Thymus (tissue), 11 donors: ENCODE data around the gene CEND1. TPM values are rescaled to one million over a fixed set of nuclear protein-coding genes. Genes with fewer than 3 reads are reported as not detected.

Experiments used
- DNase-seq, 9 donors: peaks; one replicate each; pipeline ENCODE4 v3.0.0-alpha.2; 2013; ENCODE audit warnings: low spot score in 9 of 9, low read depth in 6 of 9, missing footprints in 1 of 9
- H3K27ac ChIP-seq, 2 donors: one replicate each; pipeline ENCODE4 v1.5.1; 2013; ENCODE audit warnings: control low read depth in 1 of 2, low read depth in 1 of 2, low read length in 1 of 2, mild to moderate bottlenecking in 1 of 2, moderate library complexity in 1 of 2
- H3K27me3 ChIP-seq, 2 donors: one replicate each; pipeline ENCODE4 v1.5.1; 2013; ENCODE audit warnings: low read length in 1 of 2; ENCODE audit not compliant: control insufficient read depth in 2 of 2, insufficient read depth in 1 of 2
- H3K36me3 ChIP-seq, 2 donors: one replicate each; pipeline ENCODE4 v1.5.1; 2013; ENCODE audit warnings: low read length in 1 of 2, mild to moderate bottlenecking in 1 of 2, moderate library complexity in 1 of 2; ENCODE audit not compliant: control insufficient read depth in 2 of 2, insufficient read depth in 2 of 2
- H3K4me1 ChIP-seq, 2 donors: one replicate each; pipeline ENCODE4 v1.5.1; 2013; ENCODE audit warnings: low read length in 2 of 2; ENCODE audit not compliant: control insufficient read depth in 2 of 2, insufficient read depth in 2 of 2
- H3K4me3 ChIP-seq, 2 donors: one replicate each; pipeline ENCODE4 v1.5.1; 2013; ENCODE audit warnings: low read length in 2 of 2, control low read depth in 1 of 2, mild to moderate bottlenecking in 1 of 2
- H3K9me3 ChIP-seq, 2 donors: one replicate each; pipeline ENCODE4 v1.5.1; 2013; ENCODE audit warnings: low read length in 1 of 2, mild to moderate bottlenecking in 1 of 2; ENCODE audit not compliant: control insufficient read depth in 2 of 2, insufficient read depth in 1 of 2
- WGBS: extraction: QIAGEN DNeasy Blood & Tissue Kit; methylation state at CpG from one replicate; pipeline ENCODE4 v1.1.7; 2013; 5-methylcytosine and 5-hydroxymethylcytosine counted together
- polyA plus RNA-seq: library from polyadenylated mRNA; stranded (reverse); fragments of 200-250 nt; gene quantifications from one replicate; pipeline ENCODE4 v1.2.3, GENCODE V29; 2013
- total RNA-seq: library from RNA; stranded (reverse); fragments of 120-200 nt; gene quantifications from one replicate; pipeline ENCODE4 v1.2.4, GENCODE V29; 2013
- donor health status: healthy.

CEND1 gene
- total and polyA plus RNA-seq, 2 donors, result 0.19 to 0.25 TPM

DNA sequence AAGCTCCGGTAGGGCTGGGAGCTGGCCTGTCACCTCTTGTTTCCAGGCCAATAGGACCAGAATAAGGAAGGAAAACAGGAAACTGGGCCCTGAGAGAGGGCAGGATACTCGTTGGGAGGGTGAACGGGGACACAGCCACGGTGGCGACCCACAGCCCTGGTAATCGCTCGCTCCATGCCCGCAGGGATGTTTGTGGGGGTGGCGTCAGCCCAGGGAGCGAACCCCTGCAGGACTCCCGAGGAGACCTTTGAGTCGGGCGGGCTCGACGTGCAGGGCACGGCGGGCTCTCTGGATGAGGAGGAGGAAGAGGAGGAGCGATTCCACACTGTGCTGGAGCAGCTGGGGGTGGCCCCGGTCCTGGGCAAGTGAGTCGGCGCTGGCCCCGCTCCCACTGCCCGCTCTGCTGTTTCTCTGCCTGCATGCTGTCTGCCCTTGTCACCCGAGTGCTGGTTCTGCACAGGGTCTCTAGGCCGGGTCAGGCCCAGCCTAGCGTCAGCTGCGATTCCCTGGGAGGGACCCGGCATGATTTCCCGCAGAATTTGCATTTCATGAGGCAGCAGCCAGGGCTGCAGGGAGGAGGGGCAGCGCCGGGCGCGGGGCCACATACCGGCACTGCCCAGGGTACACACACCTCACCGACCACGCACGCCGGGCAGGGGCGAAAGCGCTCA lies 39.4 kb upstream of the CEND1 start:
- Histone ChIP-seq H3K27me3 (peaks cover 79 to 91% of the 10 kb centered on the region in 2 donors), H3K9me3 (peaks cover 6 to 35% of the 10 kb centered on the region in 2 donors), H3K4me1 (peaks cover 16 to 82% of the 10 kb centered on the region in 2 donors), H3K27ac (no peak overlapping the region), H3K36me3 (peaks cover 6 to 11% of the 10 kb centered on the region in 2 donors), H3K4me3 (peak overlapping the region in 1 of 2 donors; percentile 26)
- no peak for DNase-seq
- 8% methylated on average over 40 of the region's 40 CpGs for WGBS

DNA sequence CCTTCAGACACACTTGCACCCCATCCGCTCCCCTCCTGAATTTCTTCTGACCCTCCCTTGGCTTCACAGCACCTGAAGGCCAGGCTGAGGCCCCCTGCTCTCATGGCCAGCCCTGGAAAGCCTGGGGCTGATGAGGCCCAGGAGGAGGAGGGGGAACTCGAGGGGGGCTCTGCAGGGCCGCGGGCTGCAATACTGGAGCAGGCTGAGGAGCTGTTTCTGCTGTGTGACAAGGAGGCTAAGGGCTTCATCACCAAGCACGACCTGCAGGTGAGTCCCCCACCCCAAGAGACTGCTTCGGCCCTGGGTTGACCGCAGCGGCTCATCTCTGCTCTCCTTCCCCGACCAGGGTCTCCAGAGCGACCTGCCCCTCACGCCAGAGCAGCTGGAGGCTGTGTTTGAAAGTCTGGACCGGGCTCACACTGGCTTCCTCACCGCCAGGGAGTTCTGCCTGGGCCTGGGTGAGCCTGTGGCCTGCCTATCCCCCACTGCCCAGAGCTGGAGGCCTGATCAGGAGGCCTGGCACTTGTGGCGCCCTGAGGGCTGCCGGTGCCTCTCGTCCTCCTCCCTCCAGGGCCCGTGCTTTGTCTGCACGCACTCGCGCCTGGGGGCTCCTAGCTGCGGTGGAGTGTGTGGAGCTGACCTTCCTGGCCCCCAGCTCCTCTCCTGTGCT lies 38.8 kb upstream of the CEND1 start:
- Histone ChIP-seq H3K27me3 (peaks cover 75 to 84% of the 10 kb centered on the region in 2 donors), H3K4me1 (peaks cover 16 to 81% of the 10 kb centered on the region in 2 donors), H3K9me3 (peaks cover 6 to 35% of the 10 kb centered on the region in 2 donors), H3K27ac (no peak overlapping the region), H3K4me3 (no peak overlapping the region), H3K36me3 (peaks cover 12 to 17% of the 10 kb centered on the region in 2 donors)
- WGBS, result 67% methylated on average over 21 of the region's 21 CpGs
- DNase-seq, result no peak

DNA sequence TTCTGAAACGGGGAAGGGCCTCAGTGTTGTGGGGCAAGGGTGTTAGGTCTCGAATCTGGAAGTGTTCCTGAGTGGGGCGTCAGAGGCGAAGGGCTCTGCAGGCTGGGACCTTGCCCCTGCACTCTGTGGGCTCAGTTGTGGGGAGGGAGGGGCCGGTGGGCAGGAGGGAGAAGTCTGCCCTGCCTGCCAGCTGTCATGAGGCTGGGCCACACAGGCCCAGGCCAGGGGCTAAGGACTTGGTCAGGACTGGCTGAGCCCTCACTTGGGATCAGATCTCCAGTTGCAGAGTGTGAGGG lies 38.0 kb upstream of the CEND1 start, which contains the start of gene CRACR2B:
TSS of gene CRACR2B (plus strand) at position 23 of the 296 bp plus-strand sequence. CDS start 689 bp downstream, outside the sequence.
- Histone ChIP-seq H3K27me3 (peaks cover 67 to 77% of the 10 kb centered on the region in 2 donors), H3K27ac (no peak within 1 kb of the TSS), H3K4me3 (peak within 1 kb of the TSS in 1 of 2 donors; percentile 44), H3K4me1 (peaks cover 11 to 77% of the 10 kb centered on the region in 2 donors), H3K36me3 (peaks cover 14 to 23% of the 10 kb centered on the region in 2 donors), H3K9me3 (peaks cover 6 to 35% of the 10 kb centered on the region in 2 donors)
- no peak for DNase-seq
- WGBS, result 60% methylated on average over 5 of the region's 5 CpGs

DNA sequence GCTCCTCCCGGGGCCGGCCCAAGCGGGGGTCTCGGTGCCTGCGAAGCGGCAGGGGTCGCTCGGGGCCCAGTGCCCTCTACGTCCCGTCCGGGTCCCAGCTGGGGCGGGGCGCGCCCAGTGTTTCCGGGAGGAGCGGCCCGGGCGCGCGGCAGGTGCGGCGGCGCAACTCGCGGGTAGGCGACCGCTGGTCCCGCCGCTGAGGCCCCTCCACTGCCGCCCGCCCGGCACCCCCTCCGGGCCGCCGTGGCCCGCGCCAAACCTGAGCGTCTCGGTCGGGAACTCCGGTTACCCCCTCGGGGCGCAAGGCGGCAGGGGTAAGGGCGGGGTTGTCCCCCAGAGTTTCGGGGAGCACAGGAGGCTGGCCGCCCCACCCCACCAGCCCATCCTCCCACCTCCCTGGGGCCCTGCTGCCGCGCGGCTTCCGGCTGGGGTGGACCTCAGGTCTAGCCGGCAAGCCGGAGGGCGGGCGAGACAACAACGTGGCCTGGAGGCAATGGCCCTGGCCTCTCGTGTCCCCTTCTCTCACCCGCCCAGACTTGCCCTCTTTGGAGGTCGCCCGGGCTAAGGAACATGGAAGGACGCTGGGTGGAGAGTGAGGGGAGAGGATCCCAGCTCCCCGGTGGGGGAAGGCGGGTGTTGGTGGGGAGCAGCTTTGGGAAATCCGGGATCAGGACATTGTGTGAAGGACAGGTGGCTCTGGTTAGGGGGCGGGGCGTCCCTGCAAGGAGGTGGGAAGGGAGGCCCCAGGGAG lies 37.4 kb upstream of the CEND1 start:
- peaks cover 6 to 34% of the 10 kb centered on the region in 2 donors for H3K9me3 ChIP-seq
- WGBS, result 8% methylated on average over 66 of the region's 66 CpGs
- H3K4me3 ChIP-seq, result peak overlapping the region in 1 of 2 donors; percentile 44
- DNase-seq, result no peak
- H3K4me1 ChIP-seq, result peaks cover 11 to 74% of the 10 kb centered on the region in 2 donors
- H3K36me3 ChIP-seq, result peaks cover 17 to 27% of the 10 kb centered on the region in 2 donors
- H3K27ac ChIP-seq, result no peak overlapping the region
- peaks cover 62 to 73% of the 10 kb centered on the region in 2 donors for H3K27me3 ChIP-seq

DNA sequence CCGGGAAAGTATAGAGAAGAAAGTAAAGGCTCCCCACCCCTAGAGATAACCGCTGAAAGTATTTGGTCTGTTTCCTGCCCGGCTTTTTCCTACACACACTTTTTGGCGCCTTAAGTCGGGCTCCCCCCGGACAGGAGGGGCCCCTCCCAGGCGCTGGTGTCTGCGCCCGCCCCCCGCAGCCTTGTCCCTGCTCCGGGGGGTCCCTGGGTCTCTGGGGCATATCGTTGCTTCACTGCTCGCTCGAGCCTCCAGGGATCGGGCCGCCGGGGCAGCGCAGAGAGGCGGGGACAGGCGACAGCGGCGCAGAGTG lies 36.9 kb upstream of the CEND1 start:
- WGBS, result 1% methylated on average over 22 of the region's 22 CpGs
- peaks cover 57 to 68% of the 10 kb centered on the region in 2 donors for H3K27me3 ChIP-seq
- no peak for DNase-seq
- H3K36me3 ChIP-seq, result peaks cover 18 to 32% of the 10 kb centered on the region in 2 donors
- peaks cover 11 to 70% of the 10 kb centered on the region in 2 donors for H3K4me1 ChIP-seq
- H3K9me3 ChIP-seq, result peaks cover 6 to 29% of the 10 kb centered on the region in 2 donors
- H3K4me3 ChIP-seq, result peak overlapping the region in 1 of 2 donors; percentile 44
- H3K27ac ChIP-seq, result no peak overlapping the region

DNA sequence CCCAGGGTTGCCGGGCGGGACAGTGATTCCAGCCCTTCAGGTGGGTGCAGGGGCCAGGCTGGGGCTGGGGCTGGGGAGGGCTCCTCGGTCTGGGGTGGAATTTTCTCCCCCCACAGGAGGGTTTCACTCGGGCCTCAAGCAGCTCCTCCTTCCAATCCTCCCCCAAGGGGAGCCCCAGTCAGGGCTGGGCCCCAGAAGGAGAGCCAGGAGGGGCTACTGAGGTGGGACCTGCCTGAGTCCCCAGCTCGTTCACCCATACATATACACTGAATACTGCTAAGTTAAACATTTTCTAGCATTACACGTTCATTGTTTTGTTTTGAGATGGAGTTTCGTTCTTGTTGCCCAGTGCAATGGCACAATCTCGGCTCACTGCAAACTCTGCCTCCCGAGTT lies 36.3 kb upstream of the CEND1 start:
- Histone ChIP-seq H3K27me3 (peaks cover 51 to 62% of the 10 kb centered on the region in 2 donors), H3K9me3 (peaks cover 5 to 23% of the 10 kb centered on the region in 2 donors), H3K4me1 (peaks cover 7 to 69% of the 10 kb centered on the region in 2 donors), H3K27ac (no peak overlapping the region), H3K4me3 (no peak overlapping the region), H3K36me3 (peaks cover 18 to 37% of the 10 kb centered on the region in 2 donors)
- 92% methylated on average over 9 of the region's 9 CpGs for WGBS
- no peak for DNase-seq

DNA sequence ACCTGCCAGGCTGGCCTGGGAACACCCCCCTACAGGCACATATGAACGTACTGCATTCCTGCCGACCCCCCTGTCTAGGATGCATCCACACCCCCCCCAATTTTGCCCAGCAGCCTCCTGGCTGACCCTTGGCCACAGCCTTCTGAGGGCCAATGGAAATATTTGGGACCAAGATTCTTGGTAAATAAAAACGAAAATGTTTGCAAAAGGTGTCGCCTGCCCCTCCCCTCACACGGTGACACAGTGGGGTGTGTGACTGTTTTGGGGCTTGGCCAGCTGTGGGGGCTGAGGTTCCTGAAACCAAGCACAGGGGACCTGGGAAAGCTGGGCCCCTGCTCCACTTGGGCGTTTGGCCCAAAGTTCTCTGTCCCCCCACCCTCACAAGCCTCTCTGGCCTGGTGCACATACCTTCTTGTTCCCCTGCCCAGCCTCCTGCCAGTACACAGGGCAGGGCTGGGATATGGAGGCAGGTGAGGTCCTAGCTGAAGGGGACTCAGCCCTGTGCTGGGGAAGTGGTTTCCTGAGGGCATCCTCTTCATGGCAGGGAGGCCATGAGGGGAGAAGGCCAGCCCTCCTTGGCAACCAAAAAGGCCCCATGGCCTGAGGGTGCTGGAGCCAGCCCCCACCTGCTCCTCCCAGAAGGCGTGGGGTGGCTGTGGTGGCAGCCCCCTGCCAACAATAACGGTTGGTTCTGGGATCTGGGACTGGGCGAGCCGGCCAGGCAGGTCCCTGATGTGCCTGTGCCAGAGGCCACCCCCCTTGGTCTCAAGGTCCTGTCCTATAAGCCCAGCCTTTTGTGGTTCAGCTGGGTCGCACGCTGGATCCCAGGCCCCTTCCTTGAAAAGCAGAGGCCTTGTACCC lies 35.7 kb upstream of the CEND1 start:
- Histone ChIP-seq H3K4me3 (no peak overlapping the region), H3K36me3 (peaks cover 18 to 40% of the 10 kb centered on the region in 2 donors), H3K4me1 (peaks cover 10 to 69% of the 10 kb centered on the region in 2 donors), H3K27ac (no peak overlapping the region), H3K27me3 (peaks cover 45 to 56% of the 10 kb centered on the region in 2 donors), H3K9me3 (peaks cover 3 to 18% of the 10 kb centered on the region in 2 donors)
- no peak for DNase-seq
- WGBS, result 97% methylated on average over 12 of the region's 12 CpGs

DNA sequence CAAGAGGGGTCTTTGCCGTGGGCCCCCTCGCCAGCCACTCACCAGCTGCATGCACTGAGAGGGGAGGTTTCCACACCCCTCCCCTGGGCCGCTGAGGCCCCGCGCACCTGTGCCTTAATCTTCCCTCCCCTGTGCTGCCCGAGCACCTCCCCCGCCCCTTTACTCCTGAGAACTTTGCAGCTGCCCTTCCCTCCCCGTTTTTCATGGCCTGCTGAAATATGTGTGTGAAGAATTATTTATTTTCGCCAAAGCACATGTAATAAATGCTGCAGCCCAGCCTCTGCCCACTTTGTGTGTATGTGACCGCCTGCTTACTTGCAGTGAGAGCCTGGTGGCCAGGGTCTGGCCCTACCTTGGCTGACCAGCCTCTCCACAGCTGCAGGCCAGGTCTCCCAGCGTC lies 35.1 kb upstream of the CEND1 start:
- H3K27me3 ChIP-seq, result peaks cover 38 to 50% of the 10 kb centered on the region in 2 donors
- H3K36me3 ChIP-seq, result peaks cover 18 to 41% of the 10 kb centered on the region in 2 donors
- H3K4me3 ChIP-seq, result no peak overlapping the region
- H3K4me1 ChIP-seq, result peaks cover 16 to 69% of the 10 kb centered on the region in 2 donors
- 67% methylated on average over 11 of the region's 11 CpGs for WGBS
- no peak for DNase-seq
- no peak overlapping the region for H3K27ac ChIP-seq
- H3K9me3 ChIP-seq, result peaks cover under 1 to 13% of the 10 kb centered on the region in 2 donors
